ENCODE measurements around the gene TFPI.

- TF ChIP-seq POLR2A (IDR thresholded peaks at IDR 0.05) (no peak), CTCF (IDR thresholded peaks at IDR 0.05) (no peak)
Observed at GRCh38 chr2:187566266-187566665, 12.0 kb upstream of the TFPI start.
